ENCODE measurements around the gene TRAPPC5. TPM values are rescaled to one million over a fixed set of nuclear protein-coding genes. Genes with fewer than 3 reads are reported as not detected.

Gene TRAPPC5
- total RNA-seq, 1 experiment from 2014 or later = 77.4 TPM

DNA sequence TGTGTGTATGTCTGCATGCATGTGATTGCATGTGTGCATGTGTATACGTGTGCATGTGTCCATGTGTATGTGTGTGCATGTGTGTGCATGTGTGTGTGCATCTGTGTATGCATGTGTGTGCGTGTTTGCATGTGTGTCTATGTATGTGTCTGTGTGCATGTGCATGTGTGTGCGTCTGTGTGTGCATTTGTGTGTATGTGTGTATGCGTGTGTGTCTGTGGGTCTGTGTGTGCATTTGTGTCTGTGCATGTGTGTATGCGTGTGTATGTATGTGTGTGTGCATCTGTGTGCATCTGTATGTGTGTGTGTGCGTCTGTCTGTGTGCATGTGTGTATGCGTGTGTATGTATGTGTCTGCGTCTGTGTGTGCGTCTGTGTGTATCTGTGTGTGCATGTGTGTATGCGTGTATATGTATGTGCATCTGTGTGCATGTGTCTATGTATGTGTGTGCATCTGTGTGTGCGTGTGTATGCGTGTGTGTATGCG lies 40.7 kb upstream of the TRAPPC5 start:
- H3K27me3 ChIP-seq (ENCODE audit: insufficient read depth, low read length) = peaks cover 15% of the 10 kb centered on the region; the same call in 1 of the 2 replicates
- H2AK5ac ChIP-seq (ENCODE audit: insufficient read length, low read length) = no peak overlapping the region
- no peak overlapping the region for H2AFZ ChIP-seq (ENCODE audit: low read length)
- TF ChIP-seq, protein P1, sequence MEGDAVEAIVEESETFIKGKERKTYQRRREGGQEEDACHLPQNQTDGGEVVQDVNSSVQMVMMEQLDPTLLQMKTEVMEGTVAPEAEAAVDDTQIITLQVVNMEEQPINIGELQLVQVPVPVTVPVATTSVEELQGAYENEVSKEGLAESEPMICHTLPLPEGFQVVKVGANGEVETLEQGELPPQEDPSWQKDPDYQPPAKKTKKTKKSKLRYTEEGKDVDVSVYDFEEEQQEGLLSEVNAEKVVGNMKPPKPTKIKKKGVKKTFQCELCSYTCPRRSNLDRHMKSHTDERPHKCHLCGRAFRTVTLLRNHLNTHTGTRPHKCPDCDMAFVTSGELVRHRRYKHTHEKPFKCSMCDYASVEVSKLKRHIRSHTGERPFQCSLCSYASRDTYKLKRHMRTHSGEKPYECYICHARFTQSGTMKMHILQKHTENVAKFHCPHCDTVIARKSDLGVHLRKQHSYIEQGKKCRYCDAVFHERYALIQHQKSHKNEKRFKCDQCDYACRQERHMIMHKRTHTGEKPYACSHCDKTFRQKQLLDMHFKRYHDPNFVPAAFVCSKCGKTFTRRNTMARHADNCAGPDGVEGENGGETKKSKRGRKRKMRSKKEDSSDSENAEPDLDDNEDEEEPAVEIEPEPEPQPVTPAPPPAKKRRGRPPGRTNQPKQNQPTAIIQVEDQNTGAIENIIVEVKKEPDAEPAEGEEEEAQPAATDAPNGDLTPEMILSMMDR (conservative IDR thresholded peaks at IDR 0.05) = no peak
- no peak overlapping the region for H2BK15ac ChIP-seq (ENCODE audit: low read depth, low read length)
- no peak overlapping the region for H2BK20ac ChIP-seq (ENCODE audit: low read depth, low read length, poor library complexity, severe bottlenecking)
- no peaks in the 10 kb centered on the region for H3K4me1 ChIP-seq (ENCODE audit: insufficient read depth, low read length)
- H3K4me2 ChIP-seq (ENCODE audit: insufficient read depth, insufficient read length, low read length) = no peak overlapping the region
- no peak overlapping the region for H2BK5ac ChIP-seq (ENCODE audit: insufficient read length, low read length)
- DNase-seq = no peak
- Mint-ChIP-seq H3K27ac (no peak overlapping the region), H3K36me3 (ENCODE audit: insufficient read depth in 1 of 3, low read depth in 3 of 3) (peaks cover 9 to 26% (median 17%) of the 10 kb centered on the region in 3 experiments), H3K9me3 (no peaks in the 10 kb centered on the region), H3K4me1 (peaks cover 0 to 13% of the 10 kb centered on the region in 2 experiments; a peak in 2 of 4 replicates), H3K27me3 (ENCODE audit: low read depth) (peaks cover 19% of the 10 kb centered on the region), H3K4me3 (peak overlapping the region in 1 of 2 experiments; percentile 11; a peak in 1 of 5 replicates)
- WGBS (ENCODE audit: extremely low coverage, insufficient read length, low lambda C conversion rate) = no CpG with 5 or more reads among the region's 13 CpGs
- H3K79me1 ChIP-seq (ENCODE audit: insufficient read depth, low read depth, low read length, poor library complexity, severe bottlenecking) = no peaks in the 10 kb centered on the region
- H3K18ac ChIP-seq (ENCODE audit: insufficient read length, low read depth, low read length) = no peak overlapping the region
- no peak overlapping the region for H4K5ac ChIP-seq (ENCODE audit: insufficient read length, low read depth, low read length)
- H2BK12ac ChIP-seq (ENCODE audit: insufficient read length, low read depth, low read length) = no peak overlapping the region
- H3K79me2 ChIP-seq (ENCODE audit: insufficient read depth, low read length) = no peaks in the 10 kb centered on the region
- H3K14ac ChIP-seq (ENCODE audit: insufficient read depth, low read length) = no peak overlapping the region
- H4K91ac ChIP-seq (ENCODE audit: insufficient read length, low read depth, low read length) = no peak overlapping the region
- H2BK120ac ChIP-seq (ENCODE audit: low read depth, low read length, poor library complexity, severe bottlenecking) = no peak overlapping the region
- H3K4ac ChIP-seq (ENCODE audit: low read depth, low read length) = no peak overlapping the region
- H3K23me2 ChIP-seq (ENCODE audit: insufficient read length, low read depth, low read length, poor library complexity, severe bottlenecking) = no peaks in the 10 kb centered on the region
- no peak overlapping the region for H3K27ac ChIP-seq (ENCODE audit: insufficient read length, low read depth, low read length)
- no peak overlapping the region for H3K23ac ChIP-seq (ENCODE audit: insufficient read length, low read depth, low read length)
- H3K9ac ChIP-seq (ENCODE audit: extremely low read depth, insufficient read length, low read length) = no peak overlapping the region
- no peak overlapping the region for H3K56ac ChIP-seq (ENCODE audit: insufficient read length, low read depth, low read length)
- H4K8ac ChIP-seq (replicated peaks; ENCODE audit: insufficient read length, low read depth, low read length) = no peak overlapping the region
- H3K9me3 ChIP-seq (ENCODE audit: control insufficient read depth, low read depth, low read length) = no peaks in the 10 kb centered on the region
- H3T11ph ChIP-seq (ENCODE audit: low read length) = no peak overlapping the region
- no peaks in the 10 kb centered on the region for H4K20me1 ChIP-seq (ENCODE audit: control insufficient read depth, insufficient read depth, insufficient read length)

Measured in H9 (cell line).